Retina (tissue), 1 donor: ENCODE results near the gene FGD6.

Source experiments
- DNase-seq: peaks from one replicate; pipeline ENCODE4 v3.0.0-alpha.2; 2016

FGD6 gene

GRCh38 chr12:95231190-95231589 is 13.9 kb upstream of the FGD6 start:
- DNase-seq = no peak

- DNase-seq = no peak
Measured at GRCh38 chr12:95230313-95230712, 13.0 kb upstream of the FGD6 start.

GRCh38 chr12:95229636-95230035 is 12.4 kb upstream of the FGD6 start:
- no peak for DNase-seq

GRCh38 chr12:95228617-95229016 is 11.3 kb upstream of the FGD6 start:
- DNase-seq = no peak

GRCh38 chr12:95227818-95228356 is 10.6 kb upstream of the FGD6 start:
- no peak for DNase-seq

GRCh38 chr12:95225645-95226212 is 8.5 kb upstream of the FGD6 start:
- no peak for DNase-seq

GRCh38 chr12:95224202-95225170 is 7.2 kb upstream of the FGD6 start:
- no peak for DNase-seq

GRCh38 chr12:95220726-95221125 is 3.5 kb upstream of the FGD6 start:
- no peak for DNase-seq

GRCh38 chr12:95220190-95220589 is 2.9 kb upstream of the FGD6 start:
- DNase-seq = no peak

GRCh38 chr12:95218150-95219133 is 1.2 kb upstream of the FGD6 start:
- DNase-seq = peak; percentile 71

- DNase-seq = no peak
Measured at GRCh38 chr12:95216711-95217376, 423 bp downstream of the FGD6 start.

- no peak for DNase-seq
Measured at GRCh38 chr12:95215949-95216348, 1.3 kb downstream of the FGD6 start.

GRCh38 chr12:95214466-95214865 is 2.8 kb downstream of the FGD6 start:
- DNase-seq = no peak

- peak; percentile 12 for DNase-seq
Measured at GRCh38 chr12:95213928-95214327, 3.3 kb downstream of the FGD6 start.

GRCh38 chr12:95213119-95213518 is 4.1 kb downstream of the FGD6 start:
- DNase-seq = no peak

- DNase-seq = no peak
Measured at GRCh38 chr12:95212586-95212985, 4.7 kb downstream of the FGD6 start.

GRCh38 chr12:95208678-95209077 is 8.6 kb downstream of the FGD6 start:
- no peak for DNase-seq

- no peak for DNase-seq
Measured at GRCh38 chr12:95207407-95207806, 9.9 kb downstream of the FGD6 start.

- DNase-seq = no peak
Measured at GRCh38 chr12:95206916-95207315, 10.4 kb downstream of the FGD6 start.

GRCh38 chr12:95205685-95206084 is 11.6 kb downstream of the FGD6 start:
- DNase-seq = no peak

GRCh38 chr12:95205016-95205624 is 12.1 kb downstream of the FGD6 start:
- DNase-seq = no peak
